ENCODE measurements around the gene DHX32. TPM values are rescaled to one million over a fixed set of nuclear protein-coding genes. Genes with fewer than 3 reads are reported as not detected.
"Not testable (repeated sequence)": the region's sequence is repeated elsewhere in the genome, so short reads cannot be mapped to it uniquely, and the experiment has no call there.

Gene DHX32
- polyA plus RNA-seq, 1 donor from 2014 or later, result 25.2 TPM

GRCh38 chr10:125928928-125929585, 48.0 kb upstream of the DHX32 start:
- Histone ChIP-seq H3K9me3 (ENCODE audit: low read length) (no peaks in the 10 kb centered on the region), H3K9ac (ENCODE audit: low read length) (no peak overlapping the region), H3K27ac (ENCODE audit: low read length) (no peak overlapping the region), H3K27me3 (ENCODE audit: insufficient read depth, low read depth, low read length) (no peaks in the 10 kb centered on the region), H4K20me1 (ENCODE audit: insufficient read depth) (no peaks in the 10 kb centered on the region), H3K79me2 (replicated peaks; ENCODE audit: insufficient read depth, low read length) (no peaks in the 10 kb centered on the region), H3K4me2 (ENCODE audit: low read length) (no peak overlapping the region), H3K9me2 (ENCODE audit: insufficient read depth, low read length) (no peaks in the 10 kb centered on the region), H3K36me3 (ENCODE audit: insufficient read depth, low read length) (no peaks in the 10 kb centered on the region), H2AFZ (ENCODE audit: low read depth, low read length) (no peak overlapping the region), H3F3A (ENCODE audit: insufficient read depth, low read length, poor library complexity, severe bottlenecking) (no peaks in the 10 kb centered on the region), H3K4me3 (ENCODE audit: low read length) (no peak overlapping the region)
- no peak for TF ChIP-seq RAD21 (conservative IDR thresholded peaks at IDR 0.05)
- no peak for TF ChIP-seq CTCF (IDR thresholded peaks at IDR 0.05; ENCODE audit: poor library complexity, severe bottlenecking)
- no peak for TF ChIP-seq EP300 (conservative IDR thresholded peaks at IDR 0.05; ENCODE audit: poor library complexity, severe bottlenecking)
- no peak for TF ChIP-seq TAF1 (IDR thresholded peaks at IDR 0.05; ENCODE audit: low read depth)
- no peak for TF ChIP-seq EZH2 (IDR thresholded peaks at IDR 0.05; ENCODE audit: borderline replicate concordance, insufficient read depth, low read length, poor library complexity, severe bottlenecking)
- no peak for TF ChIP-seq SMC3 (conservative IDR thresholded peaks at IDR 0.05; ENCODE audit: poor library complexity)
- TF ChIP-seq MXI1 (conservative IDR thresholded peaks at IDR 0.05; ENCODE audit: poor library complexity, severe bottlenecking), result no peak
- no peak for TF ChIP-seq REST (IDR thresholded peaks at IDR 0.05; ENCODE audit: borderline replicate concordance)
- no peak for TF ChIP-seq POLR2AphosphoS5 (IDR thresholded peaks at IDR 0.05)

- H3K4me2 ChIP-seq (ENCODE audit: low read length); H3K27ac ChIP-seq (ENCODE audit: low read length); H3K9me2 ChIP-seq (ENCODE audit: insufficient read depth, low read length); H2AFZ ChIP-seq (ENCODE audit: low read depth, low read length); H3F3A ChIP-seq (ENCODE audit: insufficient read depth, low read length, poor library complexity, severe bottlenecking); H3K79me2 ChIP-seq (replicated peaks; ENCODE audit: insufficient read depth, low read length); H3K36me3 ChIP-seq (ENCODE audit: insufficient read depth, low read length); H3K4me3 ChIP-seq (ENCODE audit: low read length); H3K27me3 ChIP-seq (ENCODE audit: insufficient read depth, low read depth, low read length); H3K9ac ChIP-seq (ENCODE audit: low read length); H4K20me1 ChIP-seq (ENCODE audit: insufficient read depth); H3K9me3 ChIP-seq (ENCODE audit: low read length): not testable (repeated sequence)
Measured at GRCh38 chr10:125927265-125927664, 46.2 kb upstream of the DHX32 start.

GRCh38 chr10:125926247-125926646, 45.2 kb upstream of the DHX32 start:
- Histone ChIP-seq H3F3A (ENCODE audit: insufficient read depth, low read length, poor library complexity, severe bottlenecking) (no peaks in the 10 kb centered on the region), H2AFZ (ENCODE audit: low read depth, low read length) (no peak overlapping the region), H3K4me3 (ENCODE audit: low read length) (no peak overlapping the region), H3K79me2 (replicated peaks; ENCODE audit: insufficient read depth, low read length) (no peaks in the 10 kb centered on the region), H3K27ac (ENCODE audit: low read length) (no peak overlapping the region), H3K36me3 (ENCODE audit: insufficient read depth, low read length) (no peaks in the 10 kb centered on the region), H3K9me3 (ENCODE audit: low read length) (no peaks in the 10 kb centered on the region), H4K20me1 (ENCODE audit: insufficient read depth) (no peaks in the 10 kb centered on the region), H3K9me2 (ENCODE audit: insufficient read depth, low read length) (no peaks in the 10 kb centered on the region), H3K9ac (ENCODE audit: low read length) (no peak overlapping the region), H3K4me2 (ENCODE audit: low read length) (no peak overlapping the region), H3K27me3 (ENCODE audit: insufficient read depth, low read depth, low read length) (no peaks in the 10 kb centered on the region)
- no peak for TF ChIP-seq MXI1 (conservative IDR thresholded peaks at IDR 0.05; ENCODE audit: poor library complexity, severe bottlenecking)
- TF ChIP-seq REST (IDR thresholded peaks at IDR 0.05; ENCODE audit: borderline replicate concordance), result no peak
- TF ChIP-seq SMC3 (conservative IDR thresholded peaks at IDR 0.05; ENCODE audit: poor library complexity), result no peak
- TF ChIP-seq CTCF (IDR thresholded peaks at IDR 0.05; ENCODE audit: poor library complexity, severe bottlenecking), result no peak
- no peak for TF ChIP-seq POLR2AphosphoS5 (IDR thresholded peaks at IDR 0.05)
- TF ChIP-seq RAD21 (conservative IDR thresholded peaks at IDR 0.05), result no peak
- no peak for TF ChIP-seq EZH2 (IDR thresholded peaks at IDR 0.05; ENCODE audit: borderline replicate concordance, insufficient read depth, low read length, poor library complexity, severe bottlenecking)
- no peak for TF ChIP-seq EP300 (conservative IDR thresholded peaks at IDR 0.05; ENCODE audit: poor library complexity, severe bottlenecking)
- no peak for TF ChIP-seq TAF1 (IDR thresholded peaks at IDR 0.05; ENCODE audit: low read depth)
